ENCODE measurements around the gene PSME3IP1. TPM values are rescaled to one million over a fixed set of nuclear protein-coding genes. Genes with fewer than 3 reads are reported as not detected.

Gene PSME3IP1
- total and polyA plus RNA-seq, 9 of the 15 experiments (the other 6 are each of a cell fraction or from before 2014, with no cell fraction given): 63.8 to 187 (median 142) TPM

- in situ Hi-C loops (cut with MboI) (no loop called here), intact Hi-C loops (cut with micrococcal nuclease) (no loop called here)
- Histone ChIP-seq H4K20me1 (replicated peaks; ENCODE audit: control insufficient read depth, insufficient read depth, low read length) (0 out of 2 replicates have a peak, but pooled peaks cover 3% of the 10 kb centered on the region), H3K9me3 (replicated peaks; ENCODE audit: control insufficient read depth, insufficient read depth, low read depth, low read length) (no peaks in the 10 kb centered on the region), H2AFZ (ENCODE audit: low read depth, low read length) (no peak overlapping the region), H3K79me2 (ENCODE audit: control insufficient read depth, insufficient read depth, low read length) (no peaks in the 10 kb centered on the region), H3K4me3 (no peak overlapping the region), H3K4me2 (ENCODE audit: insufficient read depth, low read length) (no peak overlapping the region), H3K36me3 (ENCODE audit: control insufficient read depth, insufficient read depth, low read length) (no peaks in the 10 kb centered on the region), H3K9ac (ENCODE audit: insufficient read depth in 1 of 2, low read depth in 2 of 2, low read length in 2 of 2) (peak overlapping the region in 1 of 2 experiments; percentile 52; a peak in 2 of 4 replicates), H3K27me3 (ENCODE audit: control insufficient read depth in 2 of 2, insufficient read depth in 2 of 2, low read length in 2 of 2) (no peaks in the 10 kb centered on the region), H3K27ac (ENCODE audit: extremely low read depth, low read depth, low read length) (no peak overlapping the region), H3K9me1 (ENCODE audit: control insufficient read depth, insufficient read depth, low read length) (no peaks in the 10 kb centered on the region), H3K4me1 (replicated peaks in 1 of 2; ENCODE audit: control insufficient read depth in 2 of 2, insufficient read depth in 2 of 2, low read length in 2 of 2) (peaks cover 0 to 5% of the 10 kb centered on the region in 2 experiments; a peak in 3 of 5 replicates)
- CTCF ChIA-PET (ENCODE audit: low intra/inter-chr PET ratio): no interaction called here
- no TSS peak for BruUV-seq (replicated peaks)
- TF ChIP-seq, protein P1, sequence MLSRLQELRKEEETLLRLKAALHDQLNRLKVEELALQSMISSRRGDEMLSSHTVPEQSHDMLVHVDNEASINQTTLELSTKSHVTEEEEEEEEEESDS (CRISPR knock-in tag; IDR thresholded peaks at IDR 0.05): no peak
- POLR2A ChIA-PET: interaction anchor here (1.0 kb wide), 1 partner anchor 11 kb away, joined by 3 read pairs; no protein-coding TSS in a partner anchor
- WGBS (ENCODE audit: insufficient coverage, low coverage, missing lambda C conversion rate): 63% methylated on average over 3 of the region's 4 CpGs
- DNase-seq (ENCODE audit: extremely low read depth in 1 of 4, low spot score in 3 of 4) (no peak), ATAC-seq (no peak), FAIRE-seq (no peak)
Measured at GRCh38 chr16:57133031-57133430, 52.8 kb downstream of the PSME3IP1 start.

DNA sequence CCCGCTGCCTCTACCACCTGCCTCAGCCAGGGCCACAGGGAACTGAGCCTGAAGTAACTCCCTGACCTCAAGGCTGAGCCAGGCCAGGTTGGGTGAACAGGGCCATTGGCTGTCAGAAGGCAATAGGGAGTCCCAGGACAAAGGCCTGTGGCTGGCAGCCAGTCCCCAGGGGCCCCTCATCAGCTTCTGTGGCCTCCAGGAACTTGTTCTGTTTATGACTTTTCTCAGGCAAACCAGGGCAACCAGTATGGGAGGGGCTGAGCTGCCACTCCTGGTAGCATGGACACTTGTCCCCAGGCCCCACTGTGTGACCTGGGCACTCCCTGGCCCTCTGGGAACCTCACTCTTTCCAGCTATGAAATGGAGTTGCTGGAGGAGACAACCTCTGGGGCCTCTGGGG, 53.4 kb downstream of the PSME3IP1 start:
- Histone ChIP-seq H2AFZ (ENCODE audit: low read depth, low read length) (no peak overlapping the region), H3K36me3 (ENCODE audit: control insufficient read depth, insufficient read depth, low read length) (no peaks in the 10 kb centered on the region), H3K9me1 (ENCODE audit: control insufficient read depth, insufficient read depth, low read length) (no peaks in the 10 kb centered on the region), H3K27me3 (ENCODE audit: control insufficient read depth in 2 of 2, insufficient read depth in 2 of 2, low read length in 2 of 2) (no peaks in the 10 kb centered on the region), H3K4me2 (ENCODE audit: insufficient read depth, low read length) (no peak overlapping the region), H3K79me2 (ENCODE audit: control insufficient read depth, insufficient read depth, low read length) (no peaks in the 10 kb centered on the region), H3K9me3 (replicated peaks; ENCODE audit: control insufficient read depth, insufficient read depth, low read depth, low read length) (no peaks in the 10 kb centered on the region), H3K9ac (ENCODE audit: insufficient read depth in 1 of 2, low read depth in 2 of 2, low read length in 2 of 2) (no peak overlapping the region; a peak in 2 of 4 replicates), H3K4me3 (no peak overlapping the region), H4K20me1 (replicated peaks; ENCODE audit: control insufficient read depth, insufficient read depth, low read length) (0 out of 2 replicates have a peak, but pooled peaks cover 3% of the 10 kb centered on the region), H3K27ac (ENCODE audit: extremely low read depth, low read depth, low read length) (no peak overlapping the region), H3K4me1 (replicated peaks in 1 of 2; ENCODE audit: control insufficient read depth in 2 of 2, insufficient read depth in 2 of 2, low read length in 2 of 2) (peaks cover under 1 to 5% of the 10 kb centered on the region in 2 experiments; a peak in 4 of 5 replicates)
- CTCF ChIA-PET (ENCODE audit: low intra/inter-chr PET ratio): no interaction called here
- intact Hi-C loops (cut with micrococcal nuclease): no loop called here
- no TSS peak for BruUV-seq (replicated peaks)
- FAIRE-seq (no peak), DNase-seq (ENCODE audit: extremely low read depth in 1 of 4, low spot score in 3 of 4) (no peak), ATAC-seq (no peak)
- POLR2A ChIA-PET: interaction anchor here (1.7 kb wide), 2 partner anchors 9 to 12 kb away, joined by 3 to 4 read pairs; no protein-coding TSS in a partner anchor
- in situ Hi-C loops (cut with MboI): no loop called here
- 44% methylated on average over 1 of the region's 1 CpG for WGBS (ENCODE audit: insufficient coverage, low coverage, missing lambda C conversion rate)
- no peak for TF ChIP-seq ZNF263 (CRISPR knock-in tag; IDR thresholded peaks at IDR 0.05; ENCODE audit: borderline replicate concordance)
- TF ChIP-seq BCOR (IDR thresholded peaks at IDR 0.05): no peak
- TF ChIP-seq, protein P2, sequence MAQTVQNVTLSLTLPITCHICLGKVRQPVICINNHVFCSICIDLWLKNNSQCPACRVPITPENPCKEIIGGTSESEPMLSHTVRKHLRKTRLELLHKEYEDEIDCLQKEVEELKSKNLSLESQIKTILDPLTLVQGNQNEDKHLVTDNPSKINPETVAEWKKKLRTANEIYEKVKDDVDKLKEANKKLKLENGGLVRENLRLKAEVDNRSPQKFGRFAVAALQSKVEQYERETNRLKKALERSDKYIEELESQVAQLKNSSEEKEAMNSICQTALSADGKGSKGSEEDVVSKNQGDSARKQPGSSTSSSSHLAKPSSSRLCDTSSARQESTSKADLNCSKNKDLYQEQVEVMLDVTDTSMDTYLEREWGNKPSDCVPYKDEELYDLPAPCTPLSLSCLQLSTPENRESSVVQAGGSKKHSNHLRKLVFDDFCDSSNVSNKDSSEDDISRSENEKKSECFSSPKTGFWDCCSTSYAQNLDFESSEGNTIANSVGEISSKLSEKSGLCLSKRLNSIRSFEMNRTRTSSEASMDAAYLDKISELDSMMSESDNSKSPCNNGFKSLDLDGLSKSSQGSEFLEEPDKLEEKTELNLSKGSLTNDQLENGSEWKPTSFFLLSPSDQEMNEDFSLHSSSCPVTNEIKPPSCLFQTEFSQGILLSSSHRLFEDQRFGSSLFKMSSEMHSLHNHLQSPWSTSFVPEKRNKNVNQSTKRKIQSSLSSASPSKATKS (CRISPR knock-in tag; IDR thresholded peaks at IDR 0.05): no peak
- no peak for TF ChIP-seq RBM39 (optimal IDR thresholded peaks at IDR 0.05; ENCODE audit: low read depth, low read length)
- no peak for TF ChIP-seq EWSR1 (IDR thresholded peaks at IDR 0.05; ENCODE audit: borderline replicate concordance, low read depth, partially characterized antibody)
- no peak for TF ChIP-seq NRF1 (conservative IDR thresholded peaks at IDR 0.05 in 1 of 2, IDR thresholded peaks at IDR 0.05 in 1 of 2)
- no peak for TF ChIP-seq MCM2 (IDR thresholded peaks at IDR 0.05; ENCODE audit: low read depth)

All from K562 (cell line).